ENCODE results near the gene SKIDA1.

The SKIDA1 gene

DNA sequence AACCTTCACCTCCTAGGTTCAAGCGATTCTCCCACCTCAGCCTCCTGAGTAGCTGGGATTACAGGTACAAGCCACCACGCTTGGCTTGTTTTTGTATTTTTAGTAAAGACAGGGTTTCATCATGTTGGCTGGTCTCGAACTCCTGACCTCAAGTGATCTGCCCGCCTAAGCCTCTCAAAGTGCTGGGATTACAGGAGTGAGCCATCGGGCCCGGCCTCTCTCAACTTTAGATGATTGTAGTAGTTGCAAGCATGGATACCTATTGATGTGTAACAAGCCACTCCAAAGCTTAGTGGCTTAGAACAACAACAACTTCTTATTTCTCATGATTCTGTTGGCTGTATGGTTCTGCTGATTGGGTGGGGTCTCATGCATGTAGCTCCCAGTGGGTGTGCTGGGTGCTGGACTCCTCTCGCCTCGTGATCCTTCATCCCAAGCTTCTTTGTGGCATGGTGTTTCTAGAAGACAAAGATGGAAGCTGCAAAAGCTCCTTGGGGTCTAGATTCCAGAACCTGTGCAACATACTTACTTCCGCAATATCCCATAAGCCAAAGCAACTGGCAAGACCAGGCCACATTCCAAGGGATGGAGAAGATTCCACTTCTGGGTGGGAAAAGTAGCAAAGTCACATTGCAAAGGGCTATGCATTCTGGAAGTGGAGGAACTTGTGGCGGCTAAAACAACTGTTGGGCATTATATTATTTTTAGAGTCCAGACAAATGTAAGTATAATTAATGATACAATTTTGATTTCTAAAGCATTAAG is 37.9 kb downstream of the SKIDA1 start:
- no peak for TF ChIP-seq CTCF (IDR thresholded peaks at IDR 0.05; ENCODE audit: insufficient read depth, low read length, missing control alignments)
- DNase-seq (ENCODE audit: low read depth, low spot score): no peak
- ChIA-PET CTCF (interaction anchor here (1.1 to 1.4 kb wide), 3 partner anchors 9 to 208 kb away, joined by 3 to 5 read pairs (median 4); no protein-coding TSS in a partner anchor), POLR2A (no interaction called here)
- no peak overlapping the region for H3K4me3 ChIP-seq (ENCODE audit: low read depth, low read length)

- POLR2A ChIA-PET: no interaction called here
- no peak for DNase-seq (ENCODE audit: low read depth, low spot score)
- H3K4me3 ChIP-seq (ENCODE audit: low read depth, low read length): no peak overlapping the region
- TF ChIP-seq CTCF (IDR thresholded peaks at IDR 0.05; ENCODE audit: insufficient read depth, low read length, missing control alignments): no peak
- CTCF ChIA-PET: interaction anchor here (1.0 kb wide), 1 partner anchor 204 kb away, joined by 4 read pairs; no protein-coding TSS in a partner anchor
Measured at GRCh38 chr10:21482821-21483220, 42.7 kb downstream of the SKIDA1 start.

GRCh38 chr10:21481407-21481806 is 44.1 kb downstream of the SKIDA1 start:
- no peak for TF ChIP-seq CTCF (IDR thresholded peaks at IDR 0.05; ENCODE audit: insufficient read depth, low read length, missing control alignments)

GRCh38 chr10:21479570-21480315 is 45.7 kb downstream of the SKIDA1 start:
- H3K4me3 ChIP-seq (ENCODE audit: low read depth, low read length): no peak overlapping the region
- no peak for TF ChIP-seq CTCF (IDR thresholded peaks at IDR 0.05; ENCODE audit: insufficient read depth, low read length, missing control alignments)
- ChIA-PET CTCF (no interaction called here), POLR2A (no interaction called here)
- DNase-seq (ENCODE audit: low read depth, low spot score): no peak

More at GRCh38 chr10:21481407-21481806, 44.1 kb downstream of the SKIDA1 start:
- ChIA-PET CTCF (no interaction called here), POLR2A (no interaction called here)
- H3K4me3 ChIP-seq (ENCODE audit: low read depth, low read length): no peak overlapping the region
- no peak for DNase-seq (ENCODE audit: low read depth, low spot score)

- TF ChIP-seq CTCF (IDR thresholded peaks at IDR 0.05; ENCODE audit: insufficient read depth, low read length, missing control alignments): no peak
- ChIA-PET POLR2A (no interaction called here), CTCF (interaction anchor here (1.5 kb wide), 1 partner anchor 21 kb away, joined by 3 read pairs; no protein-coding TSS in a partner anchor)
- no peak overlapping the region for H3K4me3 ChIP-seq (ENCODE audit: low read depth, low read length)
- no peak for DNase-seq (ENCODE audit: low read depth, low spot score)
Measured at GRCh38 chr10:21475393-21475792, 50.1 kb downstream of the SKIDA1 start.

DNA sequence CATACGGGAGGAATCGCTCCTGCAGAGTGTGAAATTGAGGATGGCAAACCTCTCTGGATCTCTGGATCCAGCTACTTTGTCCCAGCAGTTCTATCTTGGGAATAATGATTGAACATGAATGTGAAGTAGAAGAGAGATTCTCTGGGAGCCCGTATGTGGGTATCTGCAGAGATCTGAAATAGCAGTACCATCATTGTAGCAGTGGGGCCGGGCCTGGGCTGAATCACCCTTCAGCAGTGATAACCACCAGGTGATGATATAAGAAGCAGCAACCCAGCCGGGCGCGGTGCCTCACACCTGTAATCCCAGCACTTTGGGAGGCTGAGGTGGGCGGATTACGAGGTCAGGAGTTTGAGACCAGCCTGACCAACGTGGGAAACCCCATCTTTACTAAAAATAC is 51.9 kb downstream of the SKIDA1 start:
- TF ChIP-seq CTCF (IDR thresholded peaks at IDR 0.05; ENCODE audit: insufficient read depth, low read length, missing control alignments): no peak
- no peak overlapping the region for H3K4me3 ChIP-seq (ENCODE audit: low read depth, low read length)
- POLR2A ChIA-PET: no interaction called here
- DNase-seq (ENCODE audit: low read depth, low spot score): no peak
- CTCF ChIA-PET: no interaction called here
